B cell (primary cell): Measurements from ENCODE around the gene KCNQ5. TPM values are rescaled to one million over a fixed set of nuclear protein-coding genes. Genes with fewer than 3 reads are reported as not detected.

Experiments
- ATAC-seq: fragments of 200-7000 bp; cut with Tn5 transposase; one replicate; pipeline ENCODE4 v1.10.0; 2021; ENCODE audit warnings: low read depth, mild to moderate bottlenecking, moderate number of reproducible peaks, moderate library complexity
- CTCF ChIA-PET: fragments of 350-600 bp; sonication (Branson Sonifier 250); formaldehyde crosslinking; loops from one replicate; lab custom pipeline; 2021; ENCODE audit warnings: antibody characterized with exemption, inconsistent platforms; lab: Charles Lee
- POLR2A ChIA-PET: fragments of 350-600 bp; sonication (Branson Sonifier 250); formaldehyde crosslinking; loops from one replicate; lab custom pipeline; 2021; ENCODE audit warnings: antibody characterized with exemption; lab: Charles Lee
- DNase-seq: peaks from one replicate; pipeline ENCODE4 v3.0.0; 2013
- H2AFZ ChIP-seq: 2 replicates; pipeline ENCODE4 v1.6.1; 2012; ENCODE audit warnings: mild to moderate bottlenecking, low read depth, low read length; ENCODE audit not compliant: insufficient read depth, poor library complexity, severe bottlenecking
- H3K27ac ChIP-seq, 2 donors: 1 replicate in 1 of 2; 2 replicates in 1 of 2; pipeline ENCODE4 v1.5.1; 2012 to 2013; ENCODE audit warnings: low read length in 2 of 2, mild to moderate bottlenecking in 2 of 2, moderate library complexity in 1 of 2
- H3K27me3 ChIP-seq, 4 experiments: fragments of 200-600 bp in 1 of 4; sonication (generic) in 1 of 4; replicated peaks in 1 of 4; 1 replicate in 2 of 4; 2 replicates in 2 of 4; pipeline versions ENCODE4 v1.6.1 to v1.7.0; 2013 to 2016; ENCODE audit warnings: low read length in 3 of 4, mild to moderate bottlenecking in 2 of 4, mixed read lengths in 1 of 4, moderate library complexity in 1 of 4; ENCODE audit not compliant: insufficient read depth in 4 of 4, control insufficient read depth in 3 of 4; ENCODE audit errors: control extremely low read depth in 1 of 4
- H3K36me3 ChIP-seq, 2 experiments: replicated peaks in 1 of 2; 1 replicate in 1 of 2; 2 replicates in 1 of 2; pipeline versions ENCODE4 v1.6.1 to v1.7.1; 2013; ENCODE audit warnings: low read length in 1 of 2; ENCODE audit not compliant: insufficient read depth in 2 of 2, control insufficient read depth in 1 of 2; ENCODE audit errors: control extremely low read depth in 1 of 2, extremely low read depth in 1 of 2
- H3K4me1 ChIP-seq, 2 donors: fragments of 200-600 bp in 1 of 2; sonication (generic) in 1 of 2; 1 replicate in 1 of 2; 2 replicates in 1 of 2; pipeline versions ENCODE4 v1.5.1 to v1.6.1; 2013 to 2017; ENCODE audit warnings: low read length in 2 of 2; ENCODE audit not compliant: control insufficient read depth in 2 of 2, insufficient read depth in 2 of 2
- H3K4me2 ChIP-seq: replicated peaks from 2 replicates; pipeline ENCODE3; 2012; ENCODE audit warnings: mild to moderate bottlenecking, low read depth, low read length; ENCODE audit not compliant: poor library complexity, severe bottlenecking
- H3K4me3 ChIP-seq, 5 experiments: fragments of 200-600 bp in 1 of 5; sonication (generic) in 1 of 5; 1 replicate in 3 of 5; 2 replicates in 2 of 5; pipeline versions ENCODE4 v1.5.1 to v1.7.0; 2011 to 2016; ENCODE audit warnings: low read length in 4 of 5, mild to moderate bottlenecking in 4 of 5, low read depth in 2 of 5, control low read depth in 1 of 5, moderate library complexity in 1 of 5; ENCODE audit not compliant: insufficient read depth in 1 of 5; ENCODE audit errors: control extremely low read depth in 1 of 5, extremely low read depth in 1 of 5
- H3K79me2 ChIP-seq: fragments of 200-600 bp; sonication (generic); one replicate; pipeline ENCODE4 v1.6.0; 2016; ENCODE audit warnings: low read length; ENCODE audit not compliant: control insufficient read depth, insufficient read depth
- H3K9ac ChIP-seq: fragments of 200-600 bp; sonication (generic); 2 replicates; pipeline ENCODE4 v1.6.1; 2017; ENCODE audit warnings: mild to moderate bottlenecking, low read length, moderate library complexity
- H3K9me3 ChIP-seq, 3 donors: one replicate each; pipeline versions ENCODE4 v1.6.1 to v1.7.1; 2013; ENCODE audit warnings: low read length in 2 of 3; ENCODE audit not compliant: control insufficient read depth in 2 of 3, insufficient read depth in 1 of 3; ENCODE audit errors: control extremely low read depth in 1 of 3
- H4K20me1 ChIP-seq: 2 replicates; pipeline ENCODE4 v1.6.0; 2012; ENCODE audit warnings: mild to moderate bottlenecking, low read length; ENCODE audit not compliant: insufficient read depth, control insufficient read depth, poor library complexity, severe bottlenecking
- H3K27ac Mint-ChIP-seq: one replicate; pipeline ENCODE4 v1.8.0; 2021; ENCODE audit warnings: mixed read lengths
- H3K27me3 Mint-ChIP-seq: one replicate; pipeline ENCODE4 v1.8.0; 2021; ENCODE audit warnings: mixed read lengths
- H3K4me1 Mint-ChIP-seq: one replicate; pipeline ENCODE4 v1.8.0; 2021; ENCODE audit warnings: mixed read lengths
- H3K4me3 Mint-ChIP-seq: one replicate; pipeline ENCODE4 v1.8.0; 2021; ENCODE audit warnings: mixed read lengths
- H3K9me3 Mint-ChIP-seq: one replicate; pipeline ENCODE4 v1.8.0; 2022; ENCODE audit warnings: mixed read lengths; ENCODE audit not compliant: insufficient read depth
- CTCF ChIP-seq: fragments of 200-600 bp; IDR thresholded peaks from one replicate; pipeline ENCODE4 v1.8.0; 2022; ENCODE audit warnings: antibody characterized with exemption, mild to moderate bottlenecking
- EZH2 ChIP-seq: IDR thresholded peaks from 2 replicates; pipeline ENCODE4 v1.6.1; 2012; ENCODE audit warnings: borderline replicate concordance, low read depth, mild to moderate bottlenecking, moderate library complexity, low read length; ENCODE audit not compliant: insufficient read depth, poor library complexity, severe bottlenecking
- WGBS: methylation state at CpG from one replicate; pipeline ENCODE4 v1.1.5; 2013; ENCODE audit warnings: missing lambda C conversion rate; ENCODE audit not compliant: insufficient coverage; 5-methylcytosine and 5-hydroxymethylcytosine counted together
- intact Hi-C: fragments of 100-400 bp; cut with micrococcal nuclease; formaldehyde crosslinking; loops from one replicate; pipeline ENCODE4 v1.10.0; 2022
- polyA plus RNA-seq: library from polyadenylated mRNA; depleted of rRNA; stranded (reverse); fragments of >200 nt; gene quantifications from 2 replicates; pipeline ENCODE4 v1.2.3, GENCODE V29; 2012
- total RNA-seq, 2 donors: library from RNA; stranded (reverse); fragments of 120-200 nt in 1 of 2; gene quantifications; 1 replicate in 1 of 2; 2 replicates in 1 of 2; pipeline versions ENCODE4 v1.2.3 to v1.2.4, GENCODE V29; 2013 to 2022

The KCNQ5 gene
- total and polyA plus RNA-seq, 2 donors (not counting 1 experiment from before 2014, with no cell fraction given), result 2.3 to 9.4 TPM

- TF ChIP-seq EZH2 (no peak), CTCF (peak; percentile 35)
- Histone ChIP-seq H3K27me3 (no peaks in the 10 kb centered on the region), H3K79me2 (peaks cover 21% of the 10 kb centered on the region), H3K4me2 (peak overlapping the region; percentile 100), H2AFZ (peak overlapping the region; percentile 97), H4K20me1 (no peaks in the 10 kb centered on the region), H3K27ac (peak overlapping the region; percentile 45 to 67), H3K9me3 (no peaks in the 10 kb centered on the region), H3K36me3 (no peaks in the 10 kb centered on the region), H3K9ac (peak overlapping the region; percentile 85), H3K4me3 (peak overlapping the region; percentile 65 to 89 (median 69)), H3K4me1 (peaks cover 33 to 34% of the 10 kb centered on the region in 2 donors)
- intact Hi-C loops, result loop anchor here (2.0 to 5.0 kb wide), 5 partner anchors 30 to 1955 kb away; partner anchors contain the start of genes EEF1A1 and SMAP1
- Mint-ChIP-seq H3K4me3 (peak overlapping the region; percentile 96), H3K4me1 (peaks cover 50% of the 10 kb centered on the region), H3K9me3 (no peaks in the 10 kb centered on the region), H3K27ac (peak overlapping the region; percentile 89), H3K27me3 (no peaks in the 10 kb centered on the region)
- CTCF ChIA-PET, result interaction anchor here (0.7 to 13.4 kb wide), 7 partner anchors 12 to 555 kb away, joined by 3 to 586 read pairs (median 4); no protein-coding TSS in a partner anchor
- WGBS, result under 1% methylated on average over 86 of the region's 89 CpGs
- ATAC-seq (peak; percentile 60), DNase-seq (peak; percentile 85)
- POLR2A ChIA-PET, result interaction anchor here (1.1 kb wide), 1 partner anchor 63 kb away, joined by 3 read pairs; no protein-coding TSS in a partner anchor
Measured at GRCh38 chr6:72622094-72622940, 453 bp downstream of the KCNQ5 start.
